OCI-LY1 (cell line): ENCODE measurements around the gene FPR2.

Experiments used
- CTCF ChIP-seq: fragments of 200-600 bp; sonication (generic), shearing (Covaris generic); IDR thresholded peaks from 2 replicates; pipeline ENCODE4 v1.5.1; 2017; ENCODE audit warnings: mild to moderate bottlenecking, antibody characterized with exemption, low read length, moderate library complexity, mixed read lengths
- EZH2 ChIP-seq: fragments of 200-600 bp; sonication (generic), shearing (Covaris generic); IDR thresholded peaks from 2 replicates; pipeline ENCODE4 v1.8.0; 2017; ENCODE audit warnings: borderline replicate concordance, mixed run types, mild to moderate bottlenecking, antibody characterized with exemption, low read length, moderate library complexity, mixed read lengths

GRCh38 chr19:51800473-51801244, 39.7 kb downstream of the FPR2 start:
- TF ChIP-seq CTCF (no peak), EZH2 (no peak)
